Kidney epithelial cell (primary cell): ENCODE results near the gene UNC119B. TPM values are rescaled to one million over a fixed set of nuclear protein-coding genes. Genes with fewer than 3 reads are reported as not detected.
"Not testable (repeated sequence)": the region's sequence is repeated elsewhere in the genome, so short reads cannot be mapped to it uniquely, and the experiment has no call there.

Experiments
- DNase-seq: peaks from one replicate; pipeline ENCODE4 v3.0.0-alpha.2; 2010; ENCODE audit warnings: low read depth
- H3K27me3 ChIP-seq: 2 replicates; pipeline ENCODE4 v1.6.0; 2011; ENCODE audit warnings: low read length; ENCODE audit not compliant: control insufficient read depth, insufficient read depth
- H3K36me3 ChIP-seq: 2 replicates; pipeline ENCODE4 v1.5.1; 2011; ENCODE audit warnings: low read length; ENCODE audit not compliant: control insufficient read depth, insufficient read depth
- H3K4me3 ChIP-seq: 2 replicates; pipeline ENCODE4 v1.5.1; 2011; ENCODE audit warnings: low read depth, mild to moderate bottlenecking, control low read depth, low read length
- total RNA-seq: library from RNA; depleted of rRNA; stranded (reverse); fragments of >200 nt; gene quantifications from 2 replicates; pipeline ENCODE4 v1.2.3, GENCODE V29; 2015
- TF ChIP-seq, protein P1 (sequence below): IDR thresholded peaks from 2 replicates; pipeline ENCODE4 v1.5.1; 2011; ENCODE audit warnings: mild to moderate bottlenecking, moderate library complexity, low read length, control low read depth, inconsistent platforms; ENCODE audit not compliant: insufficient read depth, poor library complexity, severe bottlenecking

The UNC119B gene
- total RNA-seq, 1 donor from 2014 or later = 22.8 TPM

DNA sequence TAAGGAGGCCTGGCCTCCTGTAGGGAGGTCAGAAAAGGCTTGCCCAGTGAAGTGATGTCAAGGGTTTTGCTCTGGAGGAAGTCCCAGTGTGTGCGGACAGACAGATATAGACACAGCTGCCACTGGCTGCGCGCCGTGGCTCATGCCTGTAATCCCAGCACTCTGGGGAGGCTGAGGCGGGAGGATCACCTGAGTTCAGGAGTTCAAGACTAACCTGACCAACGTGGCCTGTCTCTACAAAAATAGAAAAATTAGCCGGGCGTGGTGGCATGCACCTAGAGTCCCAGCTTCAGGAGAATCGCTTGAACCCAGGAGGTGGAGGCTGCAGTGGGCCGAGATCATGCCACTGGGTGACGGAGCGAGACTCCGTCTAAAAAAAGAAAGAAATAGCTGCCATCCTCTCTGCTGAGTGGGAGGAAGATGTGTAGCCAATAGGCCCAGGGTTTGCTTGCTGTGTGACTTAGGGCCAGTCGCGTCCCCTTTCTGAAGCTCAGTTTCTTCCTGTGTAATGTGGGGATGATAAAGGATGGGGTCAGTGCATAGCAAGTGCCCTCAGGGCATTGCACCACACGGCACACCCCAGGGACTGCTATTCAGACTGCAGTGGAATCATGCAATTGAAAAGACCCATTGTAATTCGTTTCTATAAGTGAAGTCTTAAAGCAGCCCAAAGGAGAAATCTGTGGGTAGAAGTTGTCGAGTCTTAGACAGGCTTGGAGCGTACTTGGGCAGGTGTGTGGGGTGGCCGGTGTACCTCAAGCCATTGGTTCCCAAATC, 42.0 kb upstream of the UNC119B start:
- Histone ChIP-seq H3K36me3 (no peaks in the 10 kb centered on the region), H3K4me3 (no peak overlapping the region), H3K27me3 (no peaks in the 10 kb centered on the region)
- no peak for DNase-seq
- TF ChIP-seq, protein P1, sequence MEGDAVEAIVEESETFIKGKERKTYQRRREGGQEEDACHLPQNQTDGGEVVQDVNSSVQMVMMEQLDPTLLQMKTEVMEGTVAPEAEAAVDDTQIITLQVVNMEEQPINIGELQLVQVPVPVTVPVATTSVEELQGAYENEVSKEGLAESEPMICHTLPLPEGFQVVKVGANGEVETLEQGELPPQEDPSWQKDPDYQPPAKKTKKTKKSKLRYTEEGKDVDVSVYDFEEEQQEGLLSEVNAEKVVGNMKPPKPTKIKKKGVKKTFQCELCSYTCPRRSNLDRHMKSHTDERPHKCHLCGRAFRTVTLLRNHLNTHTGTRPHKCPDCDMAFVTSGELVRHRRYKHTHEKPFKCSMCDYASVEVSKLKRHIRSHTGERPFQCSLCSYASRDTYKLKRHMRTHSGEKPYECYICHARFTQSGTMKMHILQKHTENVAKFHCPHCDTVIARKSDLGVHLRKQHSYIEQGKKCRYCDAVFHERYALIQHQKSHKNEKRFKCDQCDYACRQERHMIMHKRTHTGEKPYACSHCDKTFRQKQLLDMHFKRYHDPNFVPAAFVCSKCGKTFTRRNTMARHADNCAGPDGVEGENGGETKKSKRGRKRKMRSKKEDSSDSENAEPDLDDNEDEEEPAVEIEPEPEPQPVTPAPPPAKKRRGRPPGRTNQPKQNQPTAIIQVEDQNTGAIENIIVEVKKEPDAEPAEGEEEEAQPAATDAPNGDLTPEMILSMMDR = no peak

DNA sequence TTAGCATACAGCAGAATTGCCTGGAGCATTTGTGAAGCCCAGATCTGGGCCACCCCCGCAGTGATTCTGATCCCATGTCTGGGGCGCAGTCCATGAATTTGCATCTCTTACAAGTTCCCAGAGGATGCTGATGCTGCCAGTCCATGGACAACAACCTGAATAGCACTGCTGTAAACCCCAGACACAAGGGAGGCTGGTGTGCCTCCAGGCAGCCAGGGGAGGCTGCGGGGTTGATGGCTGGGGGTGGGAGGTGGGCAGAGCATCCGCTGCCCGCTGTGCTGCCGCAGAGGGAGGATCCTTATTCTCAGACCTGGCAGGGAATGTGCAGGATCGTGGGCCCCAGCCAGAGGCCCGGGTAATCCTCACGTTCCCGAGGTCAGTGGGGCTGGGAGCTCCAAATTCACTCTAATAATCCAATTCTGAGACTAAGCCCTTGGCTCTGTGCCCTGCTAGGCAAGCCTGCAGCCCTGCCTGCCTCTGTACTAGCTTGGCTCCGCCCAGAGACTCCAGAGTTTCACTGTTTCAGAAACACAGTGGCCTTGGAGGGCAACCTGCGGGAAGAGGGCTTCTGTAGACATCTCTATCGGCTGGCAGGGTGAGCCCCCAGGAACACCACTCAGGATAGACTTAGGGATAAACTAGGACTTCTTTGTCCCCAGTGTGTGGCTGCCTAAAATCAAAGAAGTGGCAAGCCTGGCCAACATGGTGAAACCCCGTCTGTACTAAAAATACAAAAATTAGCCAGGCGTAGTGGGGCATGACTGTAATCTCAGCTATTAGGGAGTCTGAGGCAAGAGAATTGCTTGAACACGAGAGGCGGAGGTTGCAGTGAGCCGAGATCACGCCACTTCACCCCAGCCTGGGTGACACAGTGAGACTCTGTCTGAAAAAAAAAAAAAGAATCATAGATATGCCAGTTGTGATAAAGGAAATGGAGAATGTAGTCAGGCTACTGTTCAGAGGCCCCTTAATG, 41.1 kb upstream of the UNC119B start:
- Histone ChIP-seq H3K4me3 (no peak overlapping the region), H3K36me3 (no peaks in the 10 kb centered on the region), H3K27me3 (no peaks in the 10 kb centered on the region)
- TF ChIP-seq, protein P1 = no peak
- DNase-seq = no peak

DNA sequence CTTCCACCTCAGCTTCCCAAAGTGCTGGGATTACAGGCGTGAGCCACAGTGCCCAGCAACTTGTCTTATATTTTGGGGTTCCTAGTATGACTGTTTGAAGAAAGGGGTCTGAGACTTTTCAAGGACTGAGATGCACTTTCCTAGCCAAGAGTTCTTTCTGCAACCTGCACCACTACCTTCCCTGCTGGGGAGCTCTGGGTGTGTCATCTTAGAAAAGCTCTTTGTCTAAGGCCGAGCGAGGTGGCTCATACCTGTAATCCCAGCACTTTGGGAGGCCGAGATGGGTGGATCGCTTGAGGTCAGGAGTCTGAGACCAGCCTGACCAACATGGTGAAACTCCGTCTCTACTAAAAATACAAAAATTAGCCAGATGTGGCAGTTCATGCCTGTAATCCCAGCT, 40.0 kb upstream of the UNC119B start:
- not testable (repeated sequence) for DNase-seq, H3K36me3 ChIP-seq, H3K4me3 ChIP-seq, H3K27me3 ChIP-seq

DNA sequence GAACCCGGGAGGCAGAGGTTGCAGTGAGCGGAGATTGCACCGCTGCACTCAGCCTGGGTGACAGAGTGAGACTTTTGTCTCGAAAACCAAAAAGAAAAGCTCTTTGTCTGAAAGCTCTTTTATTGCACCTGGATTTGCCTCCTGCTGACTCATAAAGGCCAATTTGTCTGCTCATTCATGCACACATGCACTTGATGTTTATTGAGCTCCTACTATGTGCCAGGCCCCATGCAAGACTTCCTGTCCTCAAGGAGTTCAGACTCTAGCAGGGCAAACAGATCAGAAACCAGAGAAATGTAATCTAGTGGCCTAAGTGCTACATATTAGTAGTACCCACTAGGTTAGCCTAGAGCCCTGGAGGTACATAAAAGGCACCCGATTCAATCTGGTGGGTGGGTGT, 39.6 kb upstream of the UNC119B start:
- no peak overlapping the region for H3K4me3 ChIP-seq
- DNase-seq = no peak
- H3K27me3 ChIP-seq = no peaks in the 10 kb centered on the region
- no peaks in the 10 kb centered on the region for H3K36me3 ChIP-seq
- TF ChIP-seq, protein P1 = no peak

DNA sequence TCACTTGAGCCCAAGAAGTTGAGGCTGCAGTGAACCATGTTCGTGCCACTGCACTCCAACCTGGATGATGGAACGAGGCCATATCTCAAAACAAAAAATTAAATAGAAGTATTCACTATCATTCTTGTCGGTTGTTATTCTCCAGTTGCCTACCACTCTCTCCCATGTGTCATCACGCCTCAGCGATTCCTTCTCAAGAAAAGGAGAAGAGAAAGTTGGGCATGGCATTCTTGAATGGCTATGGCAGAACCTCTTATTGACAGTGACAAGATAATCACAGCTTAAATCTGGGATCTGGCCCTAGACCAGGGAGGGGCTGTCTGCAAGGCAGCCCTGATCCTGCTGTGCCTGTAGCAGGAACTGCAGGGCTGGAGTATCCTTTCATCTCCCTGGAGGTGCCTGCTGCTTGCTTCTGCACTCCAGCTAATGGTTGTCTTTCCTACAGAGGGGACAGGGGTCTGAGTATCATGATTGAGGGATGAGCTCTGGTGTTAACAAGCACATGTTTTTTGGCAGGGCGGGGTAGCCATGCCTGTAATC, 36.1 kb upstream of the UNC119B start:
- Histone ChIP-seq H3K4me3 (no peak overlapping the region), H3K36me3 (no peaks in the 10 kb centered on the region), H3K27me3 (no peaks in the 10 kb centered on the region)
- TF ChIP-seq, protein P1 = no peak
- no peak for DNase-seq
